Gastrocnemius medialis (tissue), 4 donors: ENCODE data around the gene EXOC2.

ENCODE experiments used
- POLR2A ChIP-seq, 2 donors: fragments of 450-650 bp; IDR thresholded peaks; one replicate each; pipeline ENCODE4 v1.6.1; 2017; ENCODE audit warnings: antibody characterized with exemption in 2 of 2, mild to moderate bottlenecking in 2 of 2, moderate library complexity in 2 of 2
- TF ChIP-seq, protein P1 (sequence below), 5 experiments: fragments of 450-650 bp in 3 of 5; fragments of 200-600 bp in 2 of 5; sonication (generic) in 2 of 5; IDR thresholded peaks in 4 of 5; conservative IDR thresholded peaks in 1 of 5; 1 replicate in 4 of 5; 2 replicates in 1 of 5; pipeline ENCODE4 v1.5.1; 2016 to 2019; ENCODE audit warnings: antibody characterized with exemption in 5 of 5, mild to moderate bottlenecking in 3 of 5, moderate library complexity in 3 of 5

DNA sequence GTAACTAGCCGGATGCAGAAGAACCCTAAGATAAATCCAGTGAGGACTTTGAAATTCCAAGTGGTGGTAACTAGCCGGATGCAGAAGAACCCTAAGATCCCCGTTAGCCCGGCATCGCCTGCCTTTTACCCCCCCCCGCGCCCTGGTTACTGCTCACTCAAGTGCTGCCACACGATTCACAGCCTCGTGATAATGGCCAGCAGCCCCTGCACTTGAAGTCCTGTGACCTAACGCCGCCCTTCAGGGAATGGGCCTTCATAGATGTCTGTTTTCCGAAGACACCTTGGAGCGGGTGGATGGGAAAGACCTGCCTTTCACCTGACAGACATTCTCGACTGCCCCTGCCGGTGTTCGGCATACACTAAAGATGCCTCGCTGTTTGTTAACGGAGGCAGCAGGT, 163.9 kb downstream of the EXOC2 start:
- TF ChIP-seq, protein P1, sequence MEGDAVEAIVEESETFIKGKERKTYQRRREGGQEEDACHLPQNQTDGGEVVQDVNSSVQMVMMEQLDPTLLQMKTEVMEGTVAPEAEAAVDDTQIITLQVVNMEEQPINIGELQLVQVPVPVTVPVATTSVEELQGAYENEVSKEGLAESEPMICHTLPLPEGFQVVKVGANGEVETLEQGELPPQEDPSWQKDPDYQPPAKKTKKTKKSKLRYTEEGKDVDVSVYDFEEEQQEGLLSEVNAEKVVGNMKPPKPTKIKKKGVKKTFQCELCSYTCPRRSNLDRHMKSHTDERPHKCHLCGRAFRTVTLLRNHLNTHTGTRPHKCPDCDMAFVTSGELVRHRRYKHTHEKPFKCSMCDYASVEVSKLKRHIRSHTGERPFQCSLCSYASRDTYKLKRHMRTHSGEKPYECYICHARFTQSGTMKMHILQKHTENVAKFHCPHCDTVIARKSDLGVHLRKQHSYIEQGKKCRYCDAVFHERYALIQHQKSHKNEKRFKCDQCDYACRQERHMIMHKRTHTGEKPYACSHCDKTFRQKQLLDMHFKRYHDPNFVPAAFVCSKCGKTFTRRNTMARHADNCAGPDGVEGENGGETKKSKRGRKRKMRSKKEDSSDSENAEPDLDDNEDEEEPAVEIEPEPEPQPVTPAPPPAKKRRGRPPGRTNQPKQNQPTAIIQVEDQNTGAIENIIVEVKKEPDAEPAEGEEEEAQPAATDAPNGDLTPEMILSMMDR (IDR thresholded peaks at IDR 0.05 in 4 of 5, conservative IDR thresholded peaks at IDR 0.05 in 1 of 5) = no peak
- TF ChIP-seq POLR2A (IDR thresholded peaks at IDR 0.05) = no peak
